Measurements from ENCODE around the gene ZDHHC14.

DNA sequence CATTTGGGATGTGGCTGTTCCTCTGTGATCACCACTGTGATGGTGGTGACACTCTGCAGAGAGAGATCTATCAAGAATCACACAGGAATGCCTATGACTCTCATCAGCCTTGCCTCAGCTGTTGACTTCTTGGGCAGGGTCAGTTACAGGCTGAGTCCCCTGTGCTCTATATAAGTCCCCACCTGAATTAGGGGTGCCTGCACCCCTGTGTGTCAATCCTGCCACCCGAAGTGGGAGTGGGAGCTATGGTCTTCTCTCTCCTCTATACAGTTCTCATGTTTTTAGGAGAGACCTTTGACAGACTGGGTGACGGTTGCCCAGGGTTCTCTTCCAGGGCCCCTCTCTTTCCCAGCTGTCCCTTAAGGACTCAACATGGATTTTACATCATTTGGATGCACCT is 173.8 kb downstream of the ZDHHC14 start:
- TF ChIP-seq, protein P1, sequence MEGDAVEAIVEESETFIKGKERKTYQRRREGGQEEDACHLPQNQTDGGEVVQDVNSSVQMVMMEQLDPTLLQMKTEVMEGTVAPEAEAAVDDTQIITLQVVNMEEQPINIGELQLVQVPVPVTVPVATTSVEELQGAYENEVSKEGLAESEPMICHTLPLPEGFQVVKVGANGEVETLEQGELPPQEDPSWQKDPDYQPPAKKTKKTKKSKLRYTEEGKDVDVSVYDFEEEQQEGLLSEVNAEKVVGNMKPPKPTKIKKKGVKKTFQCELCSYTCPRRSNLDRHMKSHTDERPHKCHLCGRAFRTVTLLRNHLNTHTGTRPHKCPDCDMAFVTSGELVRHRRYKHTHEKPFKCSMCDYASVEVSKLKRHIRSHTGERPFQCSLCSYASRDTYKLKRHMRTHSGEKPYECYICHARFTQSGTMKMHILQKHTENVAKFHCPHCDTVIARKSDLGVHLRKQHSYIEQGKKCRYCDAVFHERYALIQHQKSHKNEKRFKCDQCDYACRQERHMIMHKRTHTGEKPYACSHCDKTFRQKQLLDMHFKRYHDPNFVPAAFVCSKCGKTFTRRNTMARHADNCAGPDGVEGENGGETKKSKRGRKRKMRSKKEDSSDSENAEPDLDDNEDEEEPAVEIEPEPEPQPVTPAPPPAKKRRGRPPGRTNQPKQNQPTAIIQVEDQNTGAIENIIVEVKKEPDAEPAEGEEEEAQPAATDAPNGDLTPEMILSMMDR (IDR thresholded peaks at IDR 0.05; ENCODE audit: insufficient read depth, low read length, poor library complexity, severe bottlenecking), result no peak
- TF ChIP-seq EZH2phosphoT487 (conservative IDR thresholded peaks at IDR 0.05; ENCODE audit: low read length), result no peak
